Right ventricle myocardium superior (tissue), 1 donor: ENCODE results near the gene CTSH. TPM values are rescaled to one million over a fixed set of nuclear protein-coding genes. Genes with fewer than 3 reads are reported as not detected.
"Not testable (repeated sequence)": the region's sequence is repeated elsewhere in the genome, so short reads cannot be mapped to it uniquely, and the experiment has no call there.

Experiments
- ATAC-seq: fragments of 200-7000 bp; cut with Tn5 transposase; one replicate; pipeline ENCODE4 v1.9.1; 2020; ENCODE audit warnings: mild to moderate bottlenecking; ENCODE audit not compliant: poor library complexity
- DNase-seq: peaks from one replicate; pipeline ENCODE4 v3.0.0-alpha.2; 2020
- intact Hi-C: fragments of 100-400 bp; cut with DNase I; formaldehyde crosslinking; loops from one replicate; pipeline ENCODE4 v1.11.2; 2022
- total RNA-seq: library from RNA; stranded (reverse); fragmentation: NEBNext Ultra II Directional; extraction: Animal tissue kit (Norgen Biotek cat#: 25700); gene quantifications from one replicate; pipeline ENCODE4 v1.2.1, GENCODE V29; 2021
- donor health status: DM: no; HTN: yes; CAD: no; lungs with severe emphysema.

Gene CTSH
- total RNA-seq, 1 donor from 2014 or later: 68.4 TPM

- ATAC-seq (no peak), DNase-seq (no peak)
- intact Hi-C loops: no loop called here
Measured at GRCh38 chr15:78928616-78929093, 16.2 kb downstream of the CTSH start.

GRCh38 chr15:78928176-78928575, 16.7 kb downstream of the CTSH start:
- DNase-seq, ATAC-seq, intact Hi-C loops: not testable (repeated sequence)

DNA sequence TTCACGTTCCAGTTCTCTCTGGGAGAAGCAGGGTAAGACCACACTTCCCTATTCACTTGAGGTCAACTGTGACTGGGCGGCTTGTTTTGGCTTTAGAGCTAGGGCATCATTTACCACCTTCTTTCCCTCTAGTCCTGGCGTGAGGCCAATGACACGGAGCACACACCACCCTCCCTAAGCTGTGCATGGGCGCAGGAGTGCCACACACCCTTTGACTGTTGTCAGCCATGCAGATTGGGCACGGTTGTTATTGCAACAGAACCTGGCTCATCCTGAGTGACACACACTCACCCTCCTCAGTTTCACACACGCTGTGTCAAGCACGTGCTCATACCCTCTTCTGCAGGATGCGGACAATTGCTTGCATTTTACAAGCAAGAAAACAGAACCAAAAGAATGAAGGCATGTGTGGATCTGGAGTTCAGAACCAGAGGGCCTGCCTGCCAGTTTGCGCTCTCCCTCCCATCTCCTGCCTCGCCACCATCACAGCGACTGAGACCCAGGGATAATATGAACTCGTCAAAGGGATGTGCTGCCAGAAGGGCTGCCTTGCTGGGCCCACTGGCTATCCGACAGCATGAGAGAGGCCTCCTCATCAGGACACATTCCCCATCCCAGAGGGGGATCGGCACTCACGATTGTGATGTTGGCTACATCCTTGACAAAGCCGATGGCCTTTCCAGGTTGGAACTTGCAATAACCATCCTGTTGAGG, 17.6 kb downstream of the CTSH start:
- intact Hi-C loops: no loop called here
- no peak for ATAC-seq
- DNase-seq: no peak

DNA sequence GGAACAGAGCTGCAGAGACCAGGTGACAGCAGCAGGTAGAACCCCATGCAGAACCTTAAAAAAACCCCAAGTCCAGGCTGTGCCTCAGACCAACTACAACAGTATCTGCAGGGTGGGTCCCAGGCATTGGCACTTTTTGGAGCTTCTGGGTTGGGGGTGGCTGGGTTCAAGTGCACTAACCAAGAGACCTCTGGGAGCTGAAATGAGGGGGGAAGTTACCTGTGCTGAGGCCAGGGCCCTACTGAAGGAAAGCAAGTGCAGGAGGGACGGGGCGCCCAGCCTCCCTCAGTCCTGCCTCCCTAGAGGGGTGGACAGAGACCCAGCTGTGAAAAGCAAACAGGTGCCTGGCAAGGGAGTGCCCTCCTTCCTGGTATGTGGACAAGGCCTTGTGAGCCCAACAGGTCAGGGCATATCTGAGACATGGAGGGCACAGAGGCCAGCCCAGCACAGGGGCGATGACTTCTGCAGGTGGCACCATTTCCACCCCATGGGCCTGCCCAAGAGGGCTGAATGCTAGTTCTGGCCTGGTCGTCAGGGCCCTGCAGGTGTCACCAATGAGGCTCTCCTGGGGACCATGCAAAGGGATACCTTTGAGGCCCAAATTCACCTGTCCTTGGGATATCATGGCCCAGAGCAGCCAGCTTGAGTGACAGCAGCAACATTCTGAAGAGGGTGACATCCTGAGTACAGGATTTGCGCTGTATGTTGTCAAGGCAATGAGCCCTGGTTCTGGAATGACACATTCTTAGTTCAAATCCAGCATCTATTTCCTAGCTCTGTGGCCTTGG, 18.7 kb downstream of the CTSH start:
- ATAC-seq (no peak), DNase-seq (no peak)
- intact Hi-C loops: no loop called here

DNA sequence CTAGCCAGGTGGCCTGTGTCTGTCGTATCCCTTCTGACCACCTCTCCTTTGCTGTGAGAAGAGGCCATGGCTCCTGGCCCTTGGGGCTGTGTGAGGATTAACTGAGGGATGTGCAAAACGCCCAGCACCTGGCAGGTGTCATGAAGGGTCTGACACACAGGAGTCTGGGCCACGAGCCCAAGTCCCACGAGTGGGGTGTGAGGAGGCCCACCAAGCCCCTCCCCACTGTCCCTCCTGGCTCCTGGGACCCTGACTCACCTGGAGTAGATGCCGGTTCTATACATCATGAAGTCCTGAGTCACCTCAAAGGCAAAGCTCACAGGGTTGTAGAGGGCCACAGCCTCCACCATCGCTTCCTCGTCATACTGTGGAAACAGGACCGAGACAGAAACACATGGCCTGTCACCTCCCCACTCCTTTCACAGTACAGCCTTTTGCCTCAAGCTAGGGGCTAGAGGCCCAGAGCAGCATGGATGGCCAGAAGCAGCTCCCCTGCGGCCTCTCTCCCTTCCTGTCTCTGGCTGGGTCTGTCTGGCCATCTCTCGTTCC, 19.7 kb downstream of the CTSH start:
- ATAC-seq: no peak

GRCh38 chr15:78923480-78924360, 21.1 kb downstream of the CTSH start:
- DNase-seq: no peak
- intact Hi-C loops: no loop called here
- no peak for ATAC-seq

More for the DNA sequence above, 19.7 kb downstream of the CTSH start:
- intact Hi-C loops: no loop called here
- no peak for DNase-seq

GRCh38 chr15:78923015-78923414, 21.8 kb downstream of the CTSH start:
- intact Hi-C loops: no loop called here
- no peak for ATAC-seq
- no peak for DNase-seq

- DNase-seq: no peak
- no peak for ATAC-seq
- intact Hi-C loops: no loop called here
Measured at GRCh38 chr15:78922527-78922926, 22.3 kb downstream of the CTSH start.

DNA sequence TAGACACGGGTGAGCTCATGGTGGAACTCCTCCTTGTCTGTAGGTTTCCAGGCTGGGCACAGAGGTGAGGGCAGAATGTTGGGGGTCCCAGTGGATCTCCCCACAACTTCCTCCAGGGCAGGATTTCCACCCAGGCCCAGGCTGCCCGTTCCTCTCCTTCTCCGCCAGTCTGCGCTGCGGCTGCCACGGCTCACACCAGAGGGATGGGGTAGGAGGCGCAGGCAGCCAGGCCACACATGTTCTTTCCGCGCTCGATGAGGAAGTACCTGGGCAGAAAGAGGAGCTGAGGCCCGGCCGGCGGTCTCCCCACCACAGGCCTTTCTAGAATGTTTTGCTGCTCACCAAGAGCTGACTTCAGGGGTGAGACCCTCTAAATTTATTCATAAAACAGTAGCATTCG, 22.9 kb downstream of the CTSH start:
- intact Hi-C loops: no loop called here
- ATAC-seq: no peak

GRCh38 chr15:78921517-78921916, 23.3 kb downstream of the CTSH start:
- intact Hi-C loops: no loop called here
- no peak for ATAC-seq
- no peak for DNase-seq

More for the DNA sequence above, 22.9 kb downstream of the CTSH start:
- no peak for DNase-seq

DNA sequence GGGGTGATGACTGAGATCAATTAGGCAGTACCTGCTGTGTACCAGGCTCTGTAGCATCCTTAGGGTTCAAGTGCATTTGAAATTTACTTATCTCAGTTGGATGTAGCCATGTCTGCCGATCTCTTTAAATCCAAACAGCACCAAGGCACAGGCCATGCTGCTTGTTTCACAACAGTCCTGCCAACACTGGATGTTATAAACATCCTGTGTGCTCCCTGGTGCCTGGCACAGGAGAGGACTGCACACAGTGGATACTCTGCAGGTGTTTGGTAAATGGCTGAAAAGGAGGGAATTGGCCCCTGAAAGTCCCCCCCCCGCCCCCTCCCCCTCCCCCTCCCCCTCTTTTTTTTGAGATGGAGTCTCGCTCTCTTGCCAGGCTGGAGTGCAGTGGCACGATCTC, 27.0 kb downstream of the CTSH start:
- no peak for ATAC-seq

DNA sequence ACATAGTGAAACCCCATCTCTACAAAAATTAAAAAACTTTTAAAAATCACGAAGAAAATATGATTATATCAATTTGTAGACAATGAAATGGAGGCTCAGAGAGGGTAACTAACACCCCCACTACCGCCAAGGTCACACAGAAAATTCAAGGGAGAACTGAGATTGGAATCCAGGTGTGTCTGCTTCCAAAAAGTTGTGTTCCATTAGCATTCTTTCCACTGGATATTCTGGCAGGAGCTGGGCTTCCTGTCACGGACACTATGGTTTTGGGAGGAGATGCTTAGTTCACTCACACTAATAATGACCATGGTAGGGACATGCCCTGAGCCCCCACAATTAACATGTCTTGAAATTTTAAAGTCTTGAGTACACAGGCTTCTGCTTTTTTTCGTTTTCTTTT, 28.8 kb downstream of the CTSH start:
- intact Hi-C loops: loop anchor here (10.0 kb wide), 2 partner anchors 59 to 89 kb away; no protein-coding TSS in a partner anchor
- no peak for ATAC-seq
- no peak for DNase-seq

More for the DNA sequence above, 27.0 kb downstream of the CTSH start:
- intact Hi-C loops: loop anchor here (10.0 kb wide), 2 partner anchors 57 to 87 kb away; no protein-coding TSS in a partner anchor
- DNase-seq: no peak

- DNase-seq: peak; percentile 77
- ATAC-seq: peak; percentile 66
- intact Hi-C loops: loop anchor here (10.0 kb wide), 2 partner anchors 59 to 89 kb away; no protein-coding TSS in a partner anchor
Measured at GRCh38 chr15:78915341-78916087, 29.3 kb downstream of the CTSH start.

DNA sequence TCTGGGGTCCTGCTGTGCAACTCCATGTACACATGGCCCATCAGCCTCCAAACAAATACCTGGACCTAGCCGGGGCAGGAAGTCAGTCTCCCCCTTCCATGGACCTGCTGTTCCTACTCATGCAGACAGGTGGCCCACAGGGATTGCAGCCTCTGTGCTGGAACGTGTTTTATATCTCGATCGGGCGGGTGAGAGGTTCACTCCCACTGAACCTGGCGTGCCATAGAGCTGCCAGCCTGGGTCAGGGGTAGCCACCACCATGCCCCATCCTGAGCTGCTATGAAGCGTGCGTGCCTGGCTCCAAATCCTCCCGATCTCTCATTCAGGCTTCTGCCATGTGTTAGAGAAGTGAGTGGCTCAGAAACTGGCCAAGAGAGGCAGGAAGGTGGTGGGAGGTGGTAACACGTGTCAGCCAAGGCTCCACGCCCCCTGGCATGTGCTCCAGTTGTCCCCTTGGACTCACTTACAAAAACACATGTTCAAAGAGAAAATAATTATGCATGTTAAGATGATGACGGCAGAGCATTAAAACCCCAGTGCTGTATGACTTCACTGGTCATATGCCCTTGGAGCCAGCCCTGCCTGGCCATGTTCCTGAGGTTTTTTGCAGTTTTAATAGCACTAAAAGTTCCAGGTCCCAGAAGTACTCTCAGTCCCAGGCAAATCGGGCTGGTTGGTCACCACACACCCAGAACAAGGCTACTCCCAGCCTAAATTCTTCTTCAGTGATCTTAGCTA, 30.6 kb downstream of the CTSH start:
- peak; percentile 55 for ATAC-seq
- peak; percentile 68 for DNase-seq
- intact Hi-C loops: loop anchor here (5.0 to 10.0 kb wide), 3 partner anchors 61 to 268 kb away; no protein-coding TSS in a partner anchor

DNA sequence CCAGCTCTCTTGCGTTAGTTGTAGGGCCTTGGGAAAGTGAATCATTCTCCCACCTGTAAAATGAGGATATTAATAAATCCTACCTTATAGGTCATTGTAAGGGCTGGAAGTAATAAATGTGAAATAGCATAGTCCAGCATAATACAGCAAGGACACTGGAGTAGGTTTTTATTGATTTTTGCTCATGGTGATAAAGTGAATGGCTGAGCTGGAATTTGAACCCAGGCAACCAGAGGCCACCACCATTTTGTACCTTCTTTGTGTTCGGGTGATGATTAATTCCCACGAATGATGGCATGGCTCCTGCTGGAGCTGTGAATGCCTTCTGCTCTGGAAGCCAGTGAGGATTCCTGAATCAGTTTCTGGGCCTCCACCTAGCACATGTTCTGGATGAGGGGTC, 31.8 kb downstream of the CTSH start:
- intact Hi-C loops: loop anchor here (5.0 to 10.0 kb wide), 3 partner anchors 62 to 269 kb away; no protein-coding TSS in a partner anchor
- DNase-seq: no peak
- ATAC-seq: no peak

- no peak for ATAC-seq
- intact Hi-C loops: loop anchor here (5.0 to 10.0 kb wide), 3 partner anchors 62 to 270 kb away; no protein-coding TSS in a partner anchor
- DNase-seq: no peak
Measured at GRCh38 chr15:78912316-78912715, 32.5 kb downstream of the CTSH start.

GRCh38 chr15:78910271-78910670, 34.6 kb downstream of the CTSH start:
- intact Hi-C loops: loop anchor here (5.0 to 10.0 kb wide), 3 partner anchors 65 to 272 kb away; no protein-coding TSS in a partner anchor

More at GRCh38 chr15:78910271-78910670, 34.6 kb downstream of the CTSH start:
- no peak for ATAC-seq
- DNase-seq: no peak
